DMS153 treated with DMSO at 0.1 percent for 48 hours (cell line): ENCODE measurements around the gene SELPLG.
"Not testable (repeated sequence)": the region's sequence is repeated elsewhere in the genome, so short reads cannot be mapped to it uniquely, and the experiment has no call there.

Experiments used
- DNase-seq: peaks from one replicate; lab custom pipeline; 2025; ENCODE audit not compliant: unreplicated experiment; lab: John Stamatoyannopoulos, UW

SELPLG gene

DNA sequence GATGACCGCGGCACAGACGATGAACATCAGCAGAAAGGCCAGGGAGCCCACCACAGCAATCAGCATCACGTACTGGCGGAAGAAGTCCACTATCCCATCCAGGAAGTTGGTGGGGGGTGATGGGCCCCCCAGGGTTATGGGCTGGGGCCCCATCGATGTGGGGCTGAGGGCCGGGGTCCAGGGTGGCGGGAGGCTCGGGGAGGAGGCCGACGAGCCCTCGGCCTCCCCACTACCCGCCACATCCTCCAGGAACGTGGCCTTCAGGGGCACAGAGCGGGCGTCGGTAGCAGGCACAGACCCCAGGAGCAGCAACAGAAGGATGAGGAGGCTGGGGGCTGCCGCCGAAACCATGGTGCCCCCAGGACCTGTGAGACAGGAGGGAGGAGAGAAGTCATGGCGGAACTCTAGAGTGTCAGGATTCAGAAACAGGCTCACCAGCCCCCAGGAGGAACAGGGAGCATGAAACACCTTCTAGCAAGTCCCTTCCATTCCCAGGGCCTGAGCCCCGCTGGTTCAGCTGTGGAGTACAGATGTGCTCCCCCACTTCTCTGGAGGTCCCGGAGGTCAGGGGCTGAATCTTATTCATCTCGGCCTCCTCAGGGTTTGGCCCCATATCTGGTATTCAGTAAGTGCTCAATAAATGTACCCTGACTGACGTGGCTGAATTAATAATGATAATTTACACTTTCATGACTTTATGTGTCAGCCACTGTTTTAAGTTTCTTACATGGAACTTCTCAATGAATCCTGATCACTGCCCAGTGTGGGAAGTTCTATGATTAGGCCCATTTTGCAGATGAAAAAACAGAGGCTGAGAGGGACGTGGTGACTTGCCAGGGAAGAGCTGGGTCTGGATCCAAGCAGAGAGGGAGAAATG, 41.4 kb downstream of the SELPLG start:
- no peak for DNase-seq

DNA sequence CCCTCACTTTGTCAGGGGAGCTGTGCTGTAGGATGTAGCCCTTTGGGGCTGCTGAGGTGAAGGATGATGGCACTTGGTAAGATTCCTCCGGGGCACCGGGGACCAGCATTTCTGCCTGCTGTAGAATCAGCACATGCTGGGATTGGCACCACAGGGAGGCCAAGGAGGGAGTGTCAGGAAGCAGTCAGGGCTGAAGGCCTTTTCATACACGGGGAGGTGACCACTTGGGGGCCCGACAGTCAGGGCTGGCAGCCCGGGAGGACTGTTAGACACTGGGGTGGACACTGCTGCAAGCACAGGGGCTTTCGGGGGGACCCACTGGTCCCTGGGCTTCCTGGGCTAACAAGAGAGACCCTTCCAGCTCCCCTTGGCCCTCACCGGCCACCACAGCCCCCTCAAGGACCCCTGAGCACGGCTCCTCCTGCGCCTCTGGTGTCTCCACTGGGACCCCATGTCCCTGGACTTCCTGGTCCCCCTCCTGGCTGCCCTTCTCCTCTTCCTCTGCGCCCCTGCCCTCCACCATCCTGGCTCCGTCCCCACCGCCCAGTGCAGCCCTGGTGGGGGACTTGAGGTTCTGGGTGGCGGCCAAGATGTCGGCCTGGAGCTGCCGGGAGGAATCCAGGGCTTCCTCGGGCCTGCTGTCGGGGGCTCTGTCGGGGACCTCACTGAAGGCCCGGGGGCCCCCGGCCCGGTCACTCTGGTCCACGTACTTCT, 42.3 kb downstream of the SELPLG start:
- no peak for DNase-seq

GRCh38 chr12:108590463-108590862, 43.2 kb downstream of the SELPLG start:
- DNase-seq, result not testable (repeated sequence)

DNA sequence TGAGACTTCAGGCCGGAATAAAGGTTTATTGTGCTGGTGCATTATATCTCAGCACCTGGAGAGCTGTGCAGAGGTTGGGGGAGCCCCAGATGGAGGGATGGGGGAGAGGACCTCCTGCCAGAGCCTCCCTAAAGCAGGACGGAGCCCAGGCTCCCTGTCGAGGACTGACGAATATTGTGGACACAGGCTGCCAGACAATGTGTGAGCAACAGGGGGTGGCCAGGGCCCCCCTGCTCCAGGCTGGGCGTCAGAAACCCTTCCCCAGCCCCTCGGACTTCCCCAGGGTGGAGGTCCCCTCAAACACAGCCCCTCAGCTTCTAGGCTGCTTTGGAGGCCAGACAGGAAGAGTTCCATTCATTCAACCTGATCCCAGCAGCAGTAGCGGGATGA, 43.9 kb downstream of the SELPLG start:
- DNase-seq, result no peak

GRCh38 chr12:108589028-108589839, 44.5 kb downstream of the SELPLG start:
- no peak for DNase-seq

DNA sequence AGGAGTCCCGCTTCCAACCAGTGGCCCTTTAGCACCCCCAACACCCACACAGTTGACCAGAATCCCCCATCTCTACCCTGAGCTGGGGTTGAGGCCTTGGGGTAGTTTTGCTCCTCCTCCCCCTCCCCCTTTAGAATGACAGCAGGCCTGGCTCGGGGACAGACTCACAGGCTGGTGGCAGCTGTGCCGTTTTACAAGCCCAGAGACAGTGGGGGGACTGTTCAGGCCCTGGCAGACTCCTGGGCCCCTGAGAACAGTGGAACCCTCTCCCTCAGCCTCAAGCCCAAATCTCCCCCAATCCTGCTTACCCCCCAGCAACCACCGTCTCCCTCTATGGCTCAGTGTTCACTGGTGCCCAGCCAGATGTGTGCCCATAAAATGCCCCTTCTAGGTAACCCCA, 45.9 kb downstream of the SELPLG start:
- no peak for DNase-seq

- DNase-seq, result no peak
These were observed 47.4 kb downstream of the SELPLG start for GRCh38 chr12:108586306-108586705.

- no peak for DNase-seq
These were observed 47.8 kb downstream of the SELPLG start for GRCh38 chr12:108585864-108586263.

- no peak for DNase-seq
These were observed 49.1 kb downstream of the SELPLG start for GRCh38 chr12:108584456-108585065.

DNA sequence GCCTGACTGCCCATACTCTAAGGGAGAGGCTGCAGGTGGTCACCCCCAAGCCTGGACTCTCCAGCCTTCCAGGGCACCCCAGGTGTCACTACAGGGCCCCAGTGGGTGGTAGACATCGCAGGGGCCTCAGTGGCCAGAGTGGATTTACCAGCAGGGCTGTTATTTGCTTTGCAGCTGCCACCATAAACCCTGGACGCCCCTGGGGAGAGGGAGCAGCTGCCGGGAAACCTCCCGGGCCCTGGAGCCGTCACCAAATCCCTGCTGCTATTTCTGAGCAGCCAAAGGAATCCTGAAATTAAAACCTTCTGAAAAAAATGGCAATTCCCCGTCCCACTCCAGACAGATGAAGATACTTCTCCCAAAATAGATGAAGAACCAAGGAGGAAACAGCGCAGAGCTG, 49.7 kb downstream of the SELPLG start:
- DNase-seq, result no peak

DNA sequence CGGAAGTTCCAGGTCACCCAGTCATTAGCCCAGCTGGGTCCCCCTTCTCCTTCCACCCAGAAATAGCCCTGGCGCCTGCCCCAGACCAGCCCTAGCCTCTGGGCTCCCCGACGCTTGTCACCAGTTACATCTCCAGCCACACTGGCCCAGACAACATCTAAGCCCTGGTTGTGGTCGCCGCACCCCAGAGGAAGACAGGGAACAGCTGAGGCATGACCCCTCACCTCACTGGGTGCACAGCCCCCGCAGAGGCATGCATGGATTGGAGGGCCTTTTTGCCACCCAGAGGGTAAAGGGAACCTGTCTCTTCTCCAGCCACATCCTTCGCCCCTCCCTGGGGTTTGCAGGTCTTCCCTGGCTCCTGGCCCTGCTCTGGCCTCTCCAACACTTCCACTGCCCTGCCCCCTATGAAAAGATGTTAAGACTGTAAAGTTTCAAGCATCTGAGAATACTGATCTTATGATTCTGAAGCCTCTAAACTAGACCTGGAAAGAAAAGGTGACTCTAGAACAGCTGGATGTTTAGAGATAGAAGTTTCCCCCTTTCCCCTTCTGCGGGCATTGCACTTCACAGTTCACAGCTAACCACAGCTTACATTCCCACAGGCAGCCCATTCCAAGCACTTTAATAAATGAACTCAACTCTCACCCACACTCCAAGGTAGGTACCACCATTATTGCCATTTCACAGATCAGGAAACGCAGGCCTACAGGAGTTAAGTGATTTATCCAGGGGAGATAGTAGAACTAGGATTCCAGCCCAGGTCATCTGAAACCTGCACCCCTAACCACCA, 50.5 kb downstream of the SELPLG start:
- no peak for DNase-seq

GRCh38 chr12:108582509-108582908, 51.2 kb downstream of the SELPLG start:
- DNase-seq, result no peak

DNA sequence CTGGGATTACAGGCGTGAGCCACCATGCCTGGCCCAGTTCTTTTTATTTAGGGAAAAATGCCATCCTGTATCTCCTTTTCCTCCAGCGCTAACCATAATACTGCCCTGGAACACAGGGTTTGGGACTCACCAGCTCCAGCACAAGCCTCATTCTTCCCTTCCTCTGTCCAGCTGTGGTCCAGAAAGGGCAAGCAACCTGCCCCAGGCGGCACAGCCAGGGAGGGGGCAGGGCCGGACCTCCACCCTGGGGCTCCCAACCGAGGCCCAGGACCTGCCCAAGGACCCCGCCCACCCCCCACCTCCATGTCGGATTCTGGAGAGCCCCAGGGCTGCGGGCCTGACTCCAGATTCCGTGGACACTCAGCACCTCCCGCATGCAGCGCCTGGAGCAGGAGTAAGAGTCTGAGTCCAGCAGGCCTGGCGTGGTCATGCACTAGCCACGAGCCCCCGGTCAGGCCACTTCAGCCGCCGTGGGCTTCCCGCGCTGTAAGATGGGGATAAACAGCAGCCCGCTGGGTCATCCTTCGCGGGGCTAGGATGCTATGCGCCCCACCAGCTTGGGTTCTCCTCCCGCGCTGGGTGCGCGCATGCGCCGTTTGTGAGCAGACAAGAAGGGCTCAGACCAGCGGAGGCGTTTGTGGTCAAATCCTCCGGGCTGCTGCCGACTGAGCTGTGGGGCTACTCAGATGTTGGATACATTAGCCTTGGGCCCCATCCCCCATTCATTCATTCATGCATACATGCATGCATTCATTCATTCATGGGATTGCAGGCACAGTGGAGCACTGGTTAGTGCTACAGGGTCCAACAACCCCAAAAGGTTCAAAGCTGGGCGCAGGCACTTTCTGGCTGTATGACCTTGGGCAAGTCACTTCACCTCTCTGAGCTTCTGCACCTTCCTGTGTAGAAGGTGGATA, 52.1 kb downstream of the SELPLG start:
- DNase-seq, result no peak

DNA sequence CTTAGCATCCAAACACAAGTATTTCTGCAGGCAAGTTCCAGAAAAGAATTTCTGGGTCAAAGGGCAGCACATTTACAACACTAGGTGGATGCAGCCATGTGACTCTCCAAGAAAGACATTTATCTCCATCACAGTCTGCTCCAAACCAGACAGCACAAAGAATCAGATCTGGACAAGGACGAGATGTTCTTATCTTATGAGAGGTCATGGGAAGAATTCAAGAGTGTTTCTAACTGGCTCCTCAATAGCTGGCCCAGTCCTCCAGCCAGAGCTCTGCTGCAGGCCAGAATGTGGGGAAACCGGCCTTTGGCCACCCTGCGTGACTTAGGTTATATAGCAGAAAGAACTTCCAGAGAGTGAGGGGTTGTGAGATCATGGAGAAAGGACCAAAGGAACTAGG, 53.2 kb downstream of the SELPLG start:
- no peak for DNase-seq

- no peak for DNase-seq
These were observed 54.9 kb downstream of the SELPLG start for GRCh38 chr12:108578813-108579212.

GRCh38 chr12:108578264-108578663, 55.4 kb downstream of the SELPLG start:
- no peak for DNase-seq

- DNase-seq, result no peak
These were observed 56.2 kb downstream of the SELPLG start for GRCh38 chr12:108577458-108577857.

DNA sequence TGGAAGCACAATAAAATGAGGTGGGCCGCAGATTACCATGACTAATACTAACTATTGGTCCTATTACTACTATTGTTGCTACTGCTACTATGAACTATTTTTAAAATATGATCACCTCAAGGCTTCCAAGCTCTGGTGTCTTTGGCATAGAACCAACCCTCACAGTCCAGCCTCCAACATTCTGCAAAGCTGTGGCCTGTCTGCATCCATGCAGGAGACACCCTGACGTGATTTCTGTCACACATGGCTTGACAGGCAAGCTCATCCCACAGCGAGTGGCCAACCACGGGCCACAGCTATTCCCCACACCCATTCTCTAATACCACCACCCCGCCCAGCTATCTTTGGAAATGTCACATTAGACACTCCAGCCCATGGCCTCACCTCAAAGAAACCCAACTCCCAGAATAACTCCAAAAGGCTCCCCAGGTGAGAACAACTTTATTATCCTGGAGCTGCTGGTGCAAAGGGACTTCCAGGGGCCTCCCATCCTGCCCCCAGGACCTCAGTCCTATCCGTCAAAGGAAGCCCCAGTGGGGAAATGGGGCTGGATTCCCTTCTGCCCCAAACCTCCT, 56.9 kb downstream of the SELPLG start:
- DNase-seq, result no peak
